Left ventricle myocardium inferior (tissue), 1 donor: ENCODE measurements around the gene PDLIM5. TPM values are rescaled to one million over a fixed set of nuclear protein-coding genes. Genes with fewer than 3 reads are reported as not detected.

Experiments used
- DNase-seq: peaks from one replicate; pipeline ENCODE4 v3.0.0-alpha.2; 2020
- H3K27ac ChIP-seq: fragments of 200-600 bp; replicated peaks from 2 replicates; pipeline ENCODE4 v1.8.0; 2021
- H3K27me3 ChIP-seq: fragments of 200-600 bp; 2 replicates; pipeline ENCODE4 v1.8.0; 2021; ENCODE audit warnings: low read depth
- H3K36me3 ChIP-seq: fragments of 200-600 bp; 2 replicates; pipeline ENCODE4 v1.8.0; 2021
- H3K4me1 ChIP-seq: fragments of 200-600 bp; 2 replicates; pipeline ENCODE4 v1.8.0; 2021
- H3K4me3 ChIP-seq: fragments of 200-600 bp; 2 replicates; pipeline ENCODE4 v1.8.0; 2021; ENCODE audit warnings: mild to moderate bottlenecking, moderate library complexity
- H3K9me3 ChIP-seq: fragments of 200-600 bp; replicated peaks from 2 replicates; pipeline ENCODE4 v1.8.0; 2021
- CTCF ChIP-seq: fragments of 200-600 bp; IDR thresholded peaks from 2 replicates; pipeline ENCODE4 v1.8.0; 2021; ENCODE audit warnings: antibody characterized with exemption, mild to moderate bottlenecking, borderline replicate concordance
- intact Hi-C: fragments of 100-400 bp; cut with micrococcal nuclease; formaldehyde crosslinking; loops from one replicate; pipeline ENCODE4 v1.11.0; 2022
- total RNA-seq: library from RNA; stranded (reverse); fragmentation: NEBNext Ultra II Directional; extraction: Animal tissue kit (Norgen Biotek cat#: 25700); gene quantifications from one replicate; pipeline ENCODE4 v1.2.1, GENCODE V29; 2021
- donor health status: DM: no; HTN: yes; CAD: no; lungs with severe emphysema.

PDLIM5 gene
- total RNA-seq, 1 donor from 2014 or later: 982 TPM

- H3K27me3 ChIP-seq: no peaks in the 10 kb centered on the region
- H3K27ac ChIP-seq: peak overlapping the region; percentile 31
- no peaks in the 10 kb centered on the region for H3K36me3 ChIP-seq
- H3K9me3 ChIP-seq: no peaks in the 10 kb centered on the region
- DNase-seq: no peak
- intact Hi-C loops: no loop called here
- H3K4me3 ChIP-seq: no peak overlapping the region
- H3K4me1 ChIP-seq: no peaks in the 10 kb centered on the region
- TF ChIP-seq CTCF: no peak
These were observed 12.1 kb upstream of the PDLIM5 start for GRCh38 chr4:94439606-94440005.

DNA sequence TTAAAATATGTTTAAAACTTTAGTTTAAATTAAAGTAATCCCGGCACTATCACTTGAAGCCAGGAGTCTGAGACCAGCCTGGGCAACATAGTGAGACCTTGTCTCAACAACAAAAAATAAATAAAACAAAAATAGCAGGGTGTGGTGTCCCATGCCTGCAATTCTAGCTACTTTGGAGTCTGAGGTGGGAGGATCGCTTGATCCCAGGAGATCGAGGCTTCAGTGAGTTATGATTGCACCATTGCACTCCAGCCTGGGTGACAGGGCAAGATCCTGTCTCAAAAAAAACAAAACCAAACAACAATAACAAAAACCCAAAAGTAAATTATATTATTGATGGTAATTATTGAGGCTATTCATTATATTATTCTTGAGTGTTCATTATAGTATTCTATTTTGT, 9.9 kb upstream of the PDLIM5 start:
- Histone ChIP-seq H3K9me3 (no peaks in the 10 kb centered on the region), H3K4me1 (no peaks in the 10 kb centered on the region), H3K27ac (peak overlapping the region; percentile 66), H3K4me3 (peak overlapping the region; percentile 29), H3K36me3 (no peaks in the 10 kb centered on the region), H3K27me3 (no peaks in the 10 kb centered on the region)
- intact Hi-C loops: no loop called here
- DNase-seq: no peak
- TF ChIP-seq CTCF: no peak

DNA sequence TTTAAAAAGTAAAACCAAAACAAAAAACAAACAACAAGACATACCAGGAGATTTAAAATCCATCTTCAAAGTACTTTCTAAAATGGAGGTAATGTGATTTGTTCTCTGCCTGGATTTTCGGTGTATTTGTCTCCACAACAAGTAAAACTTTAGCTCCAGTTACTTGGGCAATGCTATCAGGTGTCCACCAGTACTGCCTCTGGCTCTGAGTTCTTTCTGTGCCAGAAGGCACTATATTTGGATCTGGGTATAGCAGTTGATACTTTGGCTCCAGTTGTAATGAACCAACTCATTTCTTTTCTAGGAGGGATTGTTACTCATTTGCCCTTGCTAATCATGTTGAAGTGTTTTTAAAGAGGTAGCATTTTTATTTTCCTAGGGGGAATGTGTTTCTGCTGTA, 9.5 kb upstream of the PDLIM5 start:
- Histone ChIP-seq H3K4me3 (peak overlapping the region; percentile 29), H3K27ac (peak overlapping the region; percentile 66), H3K4me1 (no peaks in the 10 kb centered on the region), H3K9me3 (no peaks in the 10 kb centered on the region), H3K36me3 (no peaks in the 10 kb centered on the region), H3K27me3 (no peaks in the 10 kb centered on the region)
- TF ChIP-seq CTCF: no peak
- no peak for DNase-seq
- intact Hi-C loops: no loop called here

DNA sequence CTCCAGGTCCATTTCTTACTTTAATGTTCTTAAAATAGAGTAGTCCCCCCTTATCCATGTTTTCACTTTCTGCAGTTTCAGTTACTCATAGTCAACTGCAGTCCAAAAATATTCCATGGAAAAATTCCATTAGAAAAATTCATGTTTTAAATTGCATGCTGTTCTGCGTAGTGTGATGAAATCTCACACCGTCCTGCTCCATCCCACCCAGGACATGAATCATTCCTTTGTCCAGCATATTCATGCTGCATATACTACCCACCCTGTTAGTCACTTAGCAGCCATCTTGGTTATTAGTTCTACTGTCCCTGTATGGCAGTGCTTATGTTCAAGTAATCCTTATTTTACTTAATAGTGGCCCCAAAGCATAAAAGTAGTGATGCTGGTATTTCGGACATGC, 5.4 kb upstream of the PDLIM5 start:
- no peak overlapping the region for H3K27ac ChIP-seq
- H3K4me3 ChIP-seq: no peak overlapping the region
- DNase-seq: no peak
- H3K27me3 ChIP-seq: no peaks in the 10 kb centered on the region
- no peak for TF ChIP-seq CTCF
- H3K9me3 ChIP-seq: no peaks in the 10 kb centered on the region
- intact Hi-C loops: no loop called here
- H3K4me1 ChIP-seq: peaks cover 10% of the 10 kb centered on the region
- H3K36me3 ChIP-seq: no peaks in the 10 kb centered on the region

DNA sequence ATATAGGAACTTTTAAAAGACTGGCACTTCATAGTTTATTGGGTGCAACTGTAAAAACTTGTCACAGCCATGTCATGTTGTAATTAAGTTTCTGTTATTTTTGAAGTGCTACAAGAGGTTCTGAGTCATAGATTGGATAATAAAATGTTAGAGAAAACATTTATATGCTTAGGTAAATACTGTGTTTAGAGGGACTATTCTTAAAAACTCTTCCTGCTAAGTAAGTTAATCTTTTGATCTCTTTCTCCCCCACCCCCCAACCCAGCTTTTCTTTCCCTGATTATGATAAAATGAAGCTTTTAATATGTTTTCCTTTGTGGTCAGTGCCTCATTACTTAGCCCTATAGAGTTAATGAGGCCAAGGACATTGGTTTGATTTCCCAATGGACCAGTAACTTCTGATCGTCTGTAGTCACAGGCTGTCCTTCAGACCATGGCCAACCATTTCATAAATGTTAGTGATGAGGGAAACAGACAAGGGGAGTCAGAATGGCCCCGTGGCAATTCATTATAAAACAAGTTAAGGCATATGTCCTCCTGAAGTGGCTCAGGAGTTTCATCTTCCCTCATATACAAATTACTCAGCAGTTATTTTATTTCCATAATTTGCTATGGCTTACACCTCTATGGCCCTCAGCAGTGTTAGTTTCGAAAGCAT, 3.9 kb upstream of the PDLIM5 start:
- no peaks in the 10 kb centered on the region for H3K9me3 ChIP-seq
- intact Hi-C loops: no loop called here
- peaks cover 18% of the 10 kb centered on the region for H3K4me1 ChIP-seq
- H3K4me3 ChIP-seq: no peak overlapping the region
- DNase-seq: no peak
- H3K27me3 ChIP-seq: no peaks in the 10 kb centered on the region
- H3K27ac ChIP-seq: peak overlapping the region; percentile 20
- no peak for TF ChIP-seq CTCF
- H3K36me3 ChIP-seq: no peaks in the 10 kb centered on the region
